Activated CD4-positive, alpha-beta T cell treated with anti-CD3 and anti-CD28 coated beads, Interleukin-2, amount 50 U/mL, for 48 hours (primary cell): Measurements from ENCODE around the gene MDH1B.
"Not testable (repeated sequence)": the region's sequence is repeated elsewhere in the genome, so short reads cannot be mapped to it uniquely, and the experiment has no call there.

Experiments used
- DNase-seq, 2 experiments: peaks; one replicate each; pipeline ENCODE4 v3.0.0-alpha.2; 2020

Gene MDH1B

DNA sequence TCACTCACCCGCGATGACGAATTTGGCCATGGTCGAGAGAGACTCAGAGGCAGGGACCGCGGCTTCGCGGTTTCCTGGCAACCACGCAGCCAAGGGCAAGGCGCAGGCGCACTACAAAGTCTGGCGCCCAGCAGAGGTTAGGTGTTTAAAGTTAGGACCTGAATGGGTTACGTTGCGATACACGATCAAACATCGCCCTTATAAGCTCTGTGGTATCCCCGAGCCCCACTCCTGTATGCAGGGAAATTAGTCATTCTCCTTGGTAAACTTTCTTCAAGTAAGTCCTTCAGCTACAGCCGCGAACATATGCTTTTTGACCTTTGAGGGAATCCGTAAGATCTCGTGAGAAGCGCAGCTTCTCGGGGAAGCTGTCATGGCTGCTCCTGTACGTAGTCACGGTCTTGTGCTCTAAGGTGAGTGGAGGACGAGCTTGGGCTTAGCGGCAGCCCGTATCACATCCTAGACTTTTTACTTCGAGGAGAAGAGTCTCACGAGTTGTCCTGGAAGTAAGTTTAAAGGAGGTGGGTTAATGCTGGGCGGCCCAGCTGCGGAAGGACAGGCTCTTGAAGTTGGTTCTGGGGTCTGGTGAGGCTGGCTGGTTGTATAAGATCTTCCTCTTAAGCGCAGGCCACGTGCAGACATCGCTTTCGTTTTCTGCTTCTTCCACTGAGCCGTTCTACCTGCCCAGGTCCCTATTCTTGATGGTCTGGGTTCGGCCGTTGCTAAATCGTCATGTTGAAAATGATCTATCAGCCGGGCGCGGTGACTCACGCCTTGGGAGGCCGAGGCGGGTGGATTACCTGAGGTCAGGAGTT is at the start of gene MDH1B, which contains the start of gene FASTKD2:
MDH1B (minus strand) TSS at position 87 of the 815 bp plus-strand sequence; CDS start at position 30, 57 bp downstream.
FASTKD2 (plus strand) TSS at position 365 of the 815 bp plus-strand sequence. CDS start 1,088 bp downstream, outside the sequence.
- peak; percentile 87 to 90 for DNase-seq

DNA sequence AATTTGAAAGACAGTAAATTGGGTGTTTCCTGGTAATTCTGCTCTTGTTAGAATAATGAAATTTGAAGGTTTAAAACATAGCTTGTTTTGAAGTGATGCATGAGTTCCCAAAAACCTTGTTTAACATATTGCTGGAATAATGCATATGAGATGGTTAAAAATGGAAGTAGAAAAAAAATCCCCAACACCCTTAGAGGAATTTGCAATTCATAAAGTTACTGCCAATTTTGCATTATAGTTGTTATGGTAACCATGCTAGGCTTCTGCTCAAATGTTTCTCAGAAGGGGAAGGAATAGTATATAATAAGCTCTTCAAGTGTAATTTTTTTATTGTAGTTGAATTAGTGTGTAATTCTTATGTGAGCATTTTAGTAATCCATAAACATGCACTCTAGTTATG is 49.4 kb upstream of the MDH1B start:
- DNase-seq = no peak

DNA sequence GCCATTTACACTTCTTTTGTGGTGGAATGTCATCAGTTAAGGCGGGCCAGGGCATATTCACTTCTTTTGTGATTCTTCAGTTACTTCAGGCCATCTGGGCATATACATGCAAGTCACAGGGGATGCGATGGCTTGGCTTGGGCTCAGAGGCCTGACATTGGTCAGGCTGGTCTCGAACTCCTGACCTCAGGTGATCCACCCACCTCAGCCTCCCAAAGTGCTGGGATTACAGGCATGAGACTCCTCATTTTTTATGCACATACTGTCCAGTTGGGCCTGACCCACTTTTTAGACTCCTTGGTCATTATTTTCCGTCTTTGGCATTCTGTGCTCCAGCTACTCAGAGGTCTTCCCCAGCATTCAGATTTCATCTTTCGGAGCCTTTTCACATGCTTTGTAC is 47.3 kb upstream of the MDH1B start:
- not testable (repeated sequence) for DNase-seq

DNA sequence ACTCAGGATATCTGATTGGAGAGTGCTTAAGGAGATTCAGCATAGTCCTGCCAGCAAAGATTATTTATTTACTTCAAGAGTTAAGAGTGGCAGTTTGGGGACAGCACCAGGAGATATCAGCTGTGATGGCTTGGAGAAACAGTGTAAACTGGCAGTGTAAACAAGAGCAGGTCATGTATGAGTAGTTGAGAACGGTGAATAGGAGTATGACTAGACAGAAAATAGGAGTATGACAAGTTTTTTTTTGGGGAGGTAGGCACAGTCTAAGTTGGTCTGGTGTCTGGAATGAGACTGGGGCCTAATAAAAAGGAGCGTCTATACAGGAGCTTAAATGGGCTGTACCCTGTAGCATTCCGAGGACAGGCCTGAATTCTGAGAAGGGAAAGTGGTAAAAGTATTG is 42.5 kb upstream of the MDH1B start:
- DNase-seq = not testable (repeated sequence)

DNA sequence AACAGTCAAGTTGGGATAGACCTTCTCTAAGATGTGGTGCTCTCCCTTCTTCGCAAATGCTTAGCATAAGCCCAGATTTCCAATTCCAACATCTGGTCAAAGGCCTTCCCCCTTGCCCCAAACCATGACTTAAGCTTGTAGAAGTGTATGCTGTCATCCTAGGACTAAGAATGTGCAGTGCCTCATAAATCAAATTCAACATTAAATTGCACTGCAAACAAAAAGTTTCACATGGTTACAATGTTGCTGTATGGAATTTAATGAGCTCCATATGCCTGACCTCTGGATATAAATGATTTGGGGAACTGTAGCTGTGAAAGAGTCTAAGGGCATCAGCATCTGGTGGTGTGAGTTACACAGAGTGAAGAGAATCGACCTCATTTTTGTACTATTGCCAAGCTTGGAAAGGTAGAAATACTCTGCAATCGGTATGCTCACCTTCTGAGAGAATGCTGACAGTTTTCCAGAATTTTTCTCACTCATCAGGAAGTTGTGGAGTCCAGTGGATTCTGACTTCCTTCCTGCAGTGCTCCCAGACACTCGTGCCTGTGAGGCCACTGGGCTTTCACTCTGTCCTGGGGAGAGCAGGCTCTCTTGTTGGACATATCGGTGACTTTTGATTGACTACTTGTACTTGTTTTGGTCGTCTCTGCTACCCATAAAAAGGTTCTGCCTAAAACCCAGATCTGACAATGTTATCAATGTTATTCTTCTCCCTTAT is 40.9 kb upstream of the MDH1B start:
- DNase-seq = no peak

DNA sequence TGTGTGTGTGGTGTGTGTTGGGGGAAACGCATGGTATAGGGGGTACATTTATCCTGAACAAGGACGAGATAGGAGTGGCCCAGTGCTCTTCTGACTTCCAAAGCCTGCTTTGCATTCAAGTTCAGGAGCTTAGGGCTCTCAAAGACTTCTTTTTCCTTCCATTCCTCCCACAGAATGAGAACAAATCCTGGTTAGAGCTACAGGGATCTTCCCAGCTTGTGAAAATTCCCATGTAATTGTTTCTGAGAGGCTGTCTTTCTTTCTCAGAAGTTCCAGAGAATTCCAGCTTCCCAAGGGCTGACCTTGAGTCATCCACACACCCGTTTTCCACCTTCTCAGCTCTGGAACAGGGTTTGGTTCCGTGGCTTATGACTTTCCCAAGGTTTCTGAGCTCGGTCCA is 39.2 kb upstream of the MDH1B start:
- no peak for DNase-seq

DNA sequence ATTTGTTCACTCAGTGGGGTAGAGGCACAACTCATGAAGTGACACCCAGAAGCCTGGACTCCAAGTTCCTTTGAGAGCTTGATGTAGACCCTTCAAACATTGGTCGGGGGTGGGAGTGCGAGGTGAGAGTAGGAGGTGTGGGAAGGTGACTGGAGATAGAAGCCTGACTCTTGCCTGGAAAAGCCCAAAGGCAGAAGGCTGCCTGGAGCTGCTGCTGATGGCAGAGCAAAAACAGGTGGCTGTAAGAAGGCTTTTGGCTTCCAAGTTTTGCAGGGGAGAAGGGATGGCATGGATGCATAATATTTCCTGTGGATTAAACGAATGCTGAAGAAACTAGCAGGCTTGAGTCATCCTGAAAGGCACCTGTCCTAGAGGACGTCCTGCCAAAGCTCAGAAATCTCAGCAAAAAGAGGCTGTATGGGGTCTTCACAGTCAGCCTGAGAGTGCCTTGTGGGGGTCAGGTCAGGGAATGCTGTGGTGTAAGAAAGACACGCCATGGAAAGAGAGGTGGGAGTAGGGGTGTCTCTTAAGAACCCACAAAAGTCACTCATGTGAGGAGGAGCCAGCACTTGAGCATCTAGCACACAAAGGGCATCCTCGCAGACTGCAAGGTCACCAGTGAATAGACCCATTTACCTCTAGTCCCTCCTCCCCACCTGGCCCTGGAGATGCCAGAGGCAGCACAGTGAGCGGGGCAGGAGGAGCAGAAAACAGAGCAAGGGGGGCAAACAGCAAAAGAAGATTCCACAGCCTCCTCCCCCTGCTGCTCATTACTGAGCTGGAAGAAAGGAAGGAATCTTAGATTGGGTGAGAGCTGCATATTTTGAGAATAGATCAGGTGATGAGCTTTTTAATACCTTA is 37.8 kb upstream of the MDH1B start:
- DNase-seq = no peak

DNA sequence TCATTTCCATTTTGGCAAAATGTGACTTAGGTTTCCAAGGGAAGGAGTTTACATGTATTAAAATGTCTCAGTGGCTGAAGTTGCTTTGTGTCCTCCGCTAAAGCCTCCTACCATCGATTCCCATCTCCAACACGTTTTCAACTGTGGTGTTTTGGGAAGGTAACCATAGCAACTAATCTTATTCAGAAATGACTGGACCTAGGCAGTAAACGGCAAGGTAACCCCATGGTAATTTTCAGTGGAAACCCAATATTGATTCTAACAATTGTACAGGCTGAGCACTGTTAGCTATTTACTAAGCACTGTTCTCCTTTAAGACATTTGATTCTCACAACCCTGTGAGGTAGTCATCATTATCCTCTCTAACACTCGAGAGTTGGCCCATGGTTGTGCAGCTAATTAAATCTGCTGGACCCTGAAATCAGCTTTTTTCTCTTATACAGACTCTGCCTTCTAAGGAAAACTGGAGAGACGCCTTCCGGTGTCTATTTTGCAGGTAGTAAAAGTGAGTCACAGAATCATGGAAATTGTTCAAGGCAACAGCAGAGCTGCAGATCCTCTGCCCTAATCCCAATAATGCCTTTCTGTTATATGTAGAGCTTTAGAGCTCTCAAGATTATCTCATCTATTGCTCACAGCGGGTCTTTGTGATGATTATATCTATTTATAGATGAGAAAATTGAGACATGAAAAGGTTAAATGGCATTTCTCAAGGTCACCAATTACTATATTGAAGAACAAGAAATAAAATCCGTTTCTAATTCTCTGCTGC is 36.5 kb upstream of the MDH1B start:
- DNase-seq = no peak

DNA sequence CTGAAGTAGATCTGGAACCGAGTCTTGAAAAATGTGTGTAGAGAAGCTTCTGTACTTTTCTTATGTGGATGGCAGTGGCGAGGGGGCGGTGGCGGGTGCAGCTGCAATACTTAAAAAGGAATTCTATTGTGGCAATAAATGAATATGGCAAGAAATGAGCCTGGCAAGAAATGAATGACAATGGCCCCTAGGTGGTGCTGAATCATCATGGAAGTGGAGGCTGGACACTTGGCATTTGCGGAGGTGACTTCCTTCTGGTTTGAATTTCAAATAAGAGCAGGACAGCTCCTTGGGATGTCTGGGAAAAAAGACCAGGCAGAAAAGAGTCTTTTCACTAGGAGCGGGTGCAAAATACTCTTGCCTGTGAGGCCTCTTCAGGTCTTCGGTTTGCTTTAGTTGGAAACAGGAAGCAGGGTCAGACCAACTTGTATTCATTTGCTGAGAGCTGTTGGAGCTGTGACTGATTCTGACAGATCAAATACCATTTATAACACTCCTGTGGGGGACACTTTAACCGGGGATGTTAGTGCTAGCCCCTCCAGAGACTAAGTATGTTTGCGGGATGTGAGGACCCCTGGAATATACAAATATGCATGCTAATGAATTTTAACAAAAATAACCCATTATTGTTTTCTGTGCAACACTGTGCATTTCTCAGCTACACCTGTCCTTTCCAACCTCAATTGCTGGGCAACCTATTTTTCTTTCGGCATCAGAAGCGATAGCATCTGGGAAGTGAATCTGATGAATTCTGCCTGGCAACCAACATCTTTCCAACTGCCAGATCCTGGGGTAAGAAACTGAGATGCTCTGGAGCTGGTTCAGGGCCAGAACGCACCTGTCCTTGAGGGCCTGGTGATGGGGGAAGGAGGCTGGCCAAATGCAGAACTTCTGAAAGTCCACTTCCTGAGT is 35.6 kb upstream of the MDH1B start:
- peak; percentile 39 to 55 for DNase-seq

DNA sequence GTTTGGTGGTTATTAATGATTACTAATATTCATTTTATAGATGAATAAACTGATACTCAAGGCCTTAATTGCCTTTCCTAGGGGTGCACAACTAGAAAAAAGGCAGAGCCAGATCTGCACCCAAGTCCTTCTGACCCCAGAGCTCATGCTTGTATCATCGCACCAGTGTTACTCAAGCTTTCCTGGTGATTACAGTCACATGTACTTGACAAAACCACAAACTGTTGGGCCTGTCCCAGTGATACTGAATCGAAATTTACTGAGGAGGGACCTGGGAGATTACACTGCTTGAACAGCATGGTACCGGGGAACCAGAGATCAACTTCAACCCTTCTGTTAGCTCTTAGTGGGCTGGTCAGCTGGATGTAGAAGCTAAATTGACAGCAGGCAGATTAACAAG is 34.0 kb upstream of the MDH1B start:
- peak in 1 of 2 experiments; percentile 8 for DNase-seq

DNA sequence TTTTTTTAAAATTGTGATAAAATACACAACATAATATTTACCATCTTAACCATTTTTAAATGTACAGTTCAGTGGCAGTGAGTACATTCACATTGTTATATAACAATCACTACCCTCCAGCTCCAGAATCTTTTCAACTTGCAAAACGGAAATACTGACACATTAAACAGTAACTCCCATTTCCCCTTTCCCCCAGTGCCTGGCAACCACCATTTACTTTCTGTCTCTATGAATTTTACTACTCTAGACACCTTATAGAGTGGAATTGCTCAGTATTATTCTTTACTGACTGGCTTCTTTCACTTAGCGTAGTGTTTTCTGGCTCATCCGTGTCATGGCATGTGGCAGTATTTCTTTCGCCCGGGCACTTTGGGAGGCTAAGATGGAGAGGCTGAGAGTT is 32.9 kb upstream of the MDH1B start:
- peak in 1 of 2 experiments; percentile 9 for DNase-seq

DNA sequence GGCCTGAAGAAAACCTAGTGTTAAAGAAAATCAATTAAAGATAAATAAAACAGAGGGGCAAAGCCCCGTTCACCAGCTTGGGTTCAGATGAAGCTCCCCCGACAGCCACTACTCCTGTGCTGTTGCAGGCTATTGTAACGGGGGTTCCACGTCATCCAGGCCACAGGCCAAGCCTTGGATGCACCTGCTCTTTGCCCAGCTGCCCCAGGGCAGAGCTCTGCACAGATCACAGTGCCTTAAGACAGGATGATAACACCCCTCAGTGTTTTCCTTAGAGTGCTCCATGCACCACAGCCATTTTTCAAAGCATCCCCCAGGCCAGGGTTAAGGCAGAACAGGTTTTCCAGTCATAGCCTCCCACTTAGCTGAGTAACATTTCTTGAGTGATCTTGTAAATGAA is 32.2 kb upstream of the MDH1B start:
- no peak for DNase-seq

DNA sequence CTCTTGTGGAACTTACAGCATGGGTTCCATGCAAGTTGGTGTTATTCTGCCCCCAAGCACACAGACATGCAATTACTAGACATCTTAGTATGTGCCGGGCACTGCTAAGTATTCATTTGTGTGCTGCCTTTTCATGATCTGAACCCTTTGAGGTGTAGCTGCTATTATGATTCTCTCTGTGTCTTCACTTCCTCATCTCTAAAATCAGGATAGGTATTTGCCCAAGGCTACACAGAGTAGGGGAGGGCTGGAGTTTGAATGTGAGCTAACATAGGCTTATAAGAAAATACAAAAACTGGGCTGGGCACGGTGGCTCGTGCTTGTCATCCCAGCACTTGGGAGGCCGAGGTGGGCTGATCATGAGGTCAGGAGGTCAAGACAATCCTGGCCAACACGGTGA is 27.5 kb upstream of the MDH1B start:
- no peak for DNase-seq

DNA sequence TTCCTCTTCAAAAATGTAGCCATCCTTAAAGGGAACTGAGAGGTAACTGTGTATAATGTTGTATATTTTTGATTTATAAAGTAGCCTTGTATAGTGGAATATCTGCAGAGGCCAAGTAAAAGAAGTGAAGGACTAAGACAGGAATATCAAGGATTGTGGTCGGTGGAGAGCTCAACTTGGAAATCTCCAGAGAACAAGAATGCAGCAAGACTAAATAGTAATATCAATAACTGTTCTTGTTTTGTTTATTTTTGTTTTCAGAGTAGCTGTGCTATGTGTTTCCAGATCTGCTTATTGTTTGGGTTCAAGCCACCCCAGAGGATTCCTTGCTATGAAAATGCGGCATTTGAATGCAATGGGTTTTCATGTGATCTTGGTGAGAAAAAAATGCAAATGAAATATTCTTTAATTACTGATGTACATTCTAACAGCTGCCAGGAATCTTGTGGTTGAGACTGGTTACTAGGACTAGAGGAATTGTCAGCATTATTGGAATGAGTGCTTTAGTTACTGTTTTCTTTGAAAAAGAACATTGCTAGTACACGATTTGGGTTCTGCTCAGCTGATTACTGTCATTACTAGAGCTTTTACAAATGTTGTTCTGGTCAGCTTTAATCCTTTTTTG is 25.3 kb upstream of the MDH1B start:
- no peak for DNase-seq

DNA sequence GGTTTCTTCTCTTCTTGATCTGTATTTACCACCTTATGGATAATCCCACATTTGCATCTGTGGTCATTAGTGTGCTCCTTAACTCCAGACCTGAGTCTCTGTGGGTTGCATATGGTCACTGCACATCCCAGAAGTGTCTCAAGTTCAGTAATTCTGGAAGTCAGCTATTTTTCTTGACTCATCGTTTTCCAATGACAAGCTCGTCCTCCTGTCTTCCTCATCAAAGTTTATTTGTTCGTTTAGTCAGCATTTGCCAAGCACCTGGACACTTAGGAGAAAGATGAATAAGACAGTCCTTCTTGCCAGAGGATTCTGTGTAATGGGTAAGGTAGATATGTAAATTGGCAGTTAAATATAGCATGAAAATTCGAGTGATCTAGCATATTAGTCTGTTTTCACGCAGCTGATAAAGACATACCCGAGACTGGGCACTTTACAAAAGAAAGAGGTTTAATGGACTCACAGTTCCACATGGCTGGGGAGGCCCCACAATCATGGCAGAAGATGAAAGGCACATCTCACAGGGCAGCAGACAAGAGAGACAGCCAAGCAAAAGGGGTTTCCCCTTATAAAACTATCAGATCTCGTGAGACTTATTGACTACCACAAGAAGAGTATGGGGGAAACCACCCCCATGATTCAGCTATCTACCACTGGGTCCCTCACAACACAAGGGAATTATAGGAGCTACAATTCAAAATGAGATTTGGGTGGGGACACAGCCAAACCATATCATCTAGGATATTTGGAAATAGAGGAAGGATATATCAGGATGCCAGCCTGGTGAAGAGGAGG is 19.6 kb upstream of the MDH1B start:
- DNase-seq = no peak

DNA sequence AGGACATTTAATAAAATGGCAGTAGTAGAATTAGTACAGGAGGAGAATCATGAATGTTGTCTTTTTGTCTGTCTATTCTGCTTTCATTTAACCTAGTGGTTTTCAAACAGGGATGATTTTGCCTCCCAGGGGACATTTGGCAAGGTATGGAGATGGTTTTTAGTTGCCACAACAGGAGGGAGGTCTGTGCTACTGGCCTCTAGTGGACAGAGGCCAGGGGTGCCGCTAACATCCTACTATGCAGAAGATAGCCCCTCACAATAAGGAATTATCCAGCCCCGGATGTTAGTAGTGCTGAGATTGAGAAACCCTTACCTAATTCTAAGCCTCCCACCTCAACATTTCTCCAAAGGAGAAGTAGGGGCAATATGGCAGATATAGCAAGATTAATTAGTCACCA is 18.6 kb upstream of the MDH1B start:
- DNase-seq = no peak

DNA sequence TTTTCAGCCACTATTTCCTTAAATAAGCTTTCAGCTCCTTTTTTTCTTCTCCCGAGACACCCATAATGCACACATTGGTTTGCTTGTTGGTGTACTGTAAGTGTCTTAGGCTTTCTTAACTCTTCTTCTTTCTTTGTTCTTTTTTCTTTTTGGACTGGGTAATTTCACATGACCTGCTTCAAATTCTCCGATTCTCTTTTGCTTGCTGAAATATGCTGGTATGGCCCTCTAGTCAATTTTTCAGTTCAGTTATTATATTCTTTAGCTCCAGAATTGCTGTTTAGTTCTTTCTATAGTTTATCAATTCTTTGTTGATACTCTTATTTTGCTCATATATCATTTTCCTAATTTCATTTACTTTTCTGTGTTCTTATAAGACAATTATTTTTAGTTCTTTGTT is 15.5 kb upstream of the MDH1B start:
- DNase-seq = no peak

DNA sequence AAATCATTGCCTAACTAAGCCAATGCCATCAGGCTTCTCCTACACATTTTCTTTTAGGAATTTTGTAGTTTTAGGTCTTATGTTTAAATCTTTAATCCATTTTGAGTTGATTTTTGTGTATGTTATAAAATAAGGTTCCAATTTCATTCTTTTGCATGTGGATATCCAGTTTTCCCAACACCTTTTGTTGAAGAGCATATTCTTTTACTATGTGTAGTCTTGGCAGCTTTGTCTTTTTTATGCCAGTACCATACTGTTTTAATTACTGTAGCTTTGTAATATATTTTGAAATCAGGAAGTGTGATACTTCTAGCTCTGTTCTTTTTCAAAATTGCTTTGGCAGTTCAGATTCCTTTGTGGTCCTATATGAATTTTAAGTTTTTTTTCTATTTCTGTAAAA is 11.3 kb upstream of the MDH1B start:
- DNase-seq = no peak

DNA sequence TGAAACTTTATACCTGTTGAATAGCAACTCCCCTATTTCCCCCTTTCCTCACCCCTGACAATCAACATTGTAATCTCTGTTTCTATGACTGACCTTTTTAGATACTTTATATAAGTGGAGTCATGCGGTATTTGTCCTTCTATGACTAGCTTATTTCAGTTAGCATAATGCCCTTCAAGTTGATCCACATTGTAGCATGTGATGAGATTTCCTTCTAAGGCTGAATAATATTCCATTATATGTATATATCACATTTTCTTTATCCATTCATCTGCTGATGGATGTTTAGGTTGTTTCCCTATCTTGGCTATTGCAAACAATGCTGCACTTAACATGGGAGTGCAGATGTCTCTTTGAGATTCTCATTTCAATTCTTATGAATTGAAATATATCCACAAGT is 9.7 kb upstream of the MDH1B start:
- no peak for DNase-seq
